Psoas muscle (tissue), 7 donors: Measurements from ENCODE around the gene BUD31. TPM values are rescaled to one million over a fixed set of nuclear protein-coding genes. Genes with fewer than 3 reads are reported as not detected.

Experiments used
- polyA plus RNA-seq, 3 donors: library from polyadenylated mRNA; stranded (reverse); fragments of 200-250 nt; gene quantifications; one replicate each; pipeline ENCODE4 v1.2.3, GENCODE V29; 2013
- total RNA-seq, 4 donors: library from RNA; stranded (reverse); fragmentation: NEBNext Ultra II Directional in 2 of 4; extraction: Animal tissue kit (Norgen Biotek cat#: 25700) in 2 of 4; gene quantifications; one replicate each; pipeline versions ENCODE4 v1.2.1 to v1.2.4, GENCODE V29; 2021 to 2023
- donor health status: healthy with polysubstance abuse.
- donor health status: DM: no; HTN: no; CAD: no; lungs with moderate emphysema.
- donor health status: Bipolar disorder and iron deficiency.
- donor health status: healthy.
- donor health status: DM: no; HTN: no; CAD: no.
- donor health status: DM: no; HTN: no; CAD: no.
- donor health status: DM: yes; HTN: yes; CAD: no.

Gene BUD31
- total and polyA plus RNA-seq, 7 donors, result 30.2 to 115 (median 46.8) TPM

Other genes starting within 250 kb of the BUD31 start
- gene KPNA7, start 200.9 kb upstream of the BUD31 start, total RNA-seq, result not detected
- gene KPNA7, start 200.9 kb upstream of the BUD31 start, polyA plus RNA-seq, result not detected
- not detected for gene MYH16, start 136.1 kb upstream of the BUD31 start, total RNA-seq
- not detected for gene MYH16, start 136.1 kb upstream of the BUD31 start, polyA plus RNA-seq
- 10 to 100 TPM; 41.6 to 53.5 (median 47.6) TPM for gene ARPC1A, start 83.1 kb upstream of the BUD31 start, total RNA-seq
- gene ARPC1A, start 83.1 kb upstream of the BUD31 start, polyA plus RNA-seq, result 100 to 1,000 TPM in 1 of 3 donors, 10 to 100 TPM in 2; 38.1 to 114 (median 71.2) TPM
- 10 to 100 TPM; 12.9 to 19.1 (median 15.7) TPM for gene ARPC1B, start 34.2 kb upstream of the BUD31 start, total RNA-seq
- 10 to 100 TPM; 20.0 to 61.5 (median 25.9) TPM for gene ARPC1B, start 34.2 kb upstream of the BUD31 start, polyA plus RNA-seq
- gene PDAP1, start 372 bp upstream of the BUD31 start, total RNA-seq, result 100 to 1,000 TPM; 131 to 174 (median 172) TPM
- gene PDAP1, start 372 bp upstream of the BUD31 start, polyA plus RNA-seq, result 100 to 1,000 TPM; 257 to 437 (median 436) TPM
- 1 to 10 TPM; 2.7 to 9.2 (median 4.6) TPM for gene PTCD1, start 29.8 kb downstream of the BUD31 start, total RNA-seq
- gene PTCD1, start 29.8 kb downstream of the BUD31 start, polyA plus RNA-seq, result 1 to 10 TPM; 5.0 to 8.1 (median 5.6) TPM
- 10 to 100 TPM; 21.3 to 42.4 (median 28.6) TPM for gene CPSF4, start 30.0 kb downstream of the BUD31 start, total RNA-seq
- gene CPSF4, start 30.0 kb downstream of the BUD31 start, polyA plus RNA-seq, result 10 to 100 TPM; 35.6 to 46.4 (median 36.5) TPM
- gene ATP5MF, start 57.2 kb downstream of the BUD31 start, total RNA-seq, result 100 to 1,000 TPM; 391 to 584 (median 510) TPM
- 1,000 to 10,000 TPM; 2,163 to 2,481 (median 2,336) TPM for gene ATP5MF, start 57.2 kb downstream of the BUD31 start, polyA plus RNA-seq
- gene ZNF789, start 63.9 kb downstream of the BUD31 start, total RNA-seq, result 1 to 10 TPM; 1.6 to 4.0 (median 2.9) TPM
- gene ZNF789, start 63.9 kb downstream of the BUD31 start, polyA plus RNA-seq, result 1 to 10 TPM; 2.0 to 6.2 (median 2.2) TPM
- 10 to 100 TPM; 11.1 to 17.4 (median 14.6) TPM for gene ZNF394, start 91.3 kb downstream of the BUD31 start, total RNA-seq
- 10 to 100 TPM in 2 of 3 donors, 1 to 10 TPM in 1; 9.9 to 17.1 (median 15.9) TPM for gene ZNF394, start 91.3 kb downstream of the BUD31 start, polyA plus RNA-seq
- gene ZKSCAN5, start 95.7 kb downstream of the BUD31 start, total RNA-seq, result 1 to 10 TPM; 7.3 to 9.6 (median 9.4) TPM
- gene ZKSCAN5, start 95.7 kb downstream of the BUD31 start, polyA plus RNA-seq, result 10 to 100 TPM in 1 of 3 donors, 1 to 10 TPM in 2; 3.1 to 15.4 (median 4.3) TPM
- gene FAM200A, start 143.1 kb downstream of the BUD31 start, total RNA-seq, result 1 to 10 TPM; 2.9 to 6.3 (median 4.4) TPM
- gene FAM200A, start 143.1 kb downstream of the BUD31 start, polyA plus RNA-seq, result 10 to 100 TPM in 1 of 3 donors, 1 to 10 TPM in 2; 4.1 to 12.4 (median 4.6) TPM
- 10 to 100 TPM; 30.9 to 43.8 (median 36.6) TPM for gene ZNF655, start 149.7 kb downstream of the BUD31 start, total RNA-seq
- gene ZNF655, start 149.7 kb downstream of the BUD31 start, polyA plus RNA-seq, result 10 to 100 TPM; 27.3 to 63.7 (median 46.9) TPM
- under 1 TPM in 2 of 4 donors, not detected in 2; 0.42 to 0.86 TPM for gene TMEM225B, start 189.3 kb downstream of the BUD31 start, total RNA-seq
- under 1 TPM; 0.20 to 0.55 (median 0.34) TPM for gene TMEM225B, start 189.3 kb downstream of the BUD31 start, polyA plus RNA-seq
- gene ZSCAN25, start 208.0 kb downstream of the BUD31 start, total RNA-seq, result 10 to 100 TPM in 1 of 4 donors, 1 to 10 TPM in 3; 6.3 to 10.5 (median 7.0) TPM
- gene ZSCAN25, start 208.0 kb downstream of the BUD31 start, polyA plus RNA-seq, result 1 to 10 TPM; 2.6 to 5.8 (median 2.6) TPM